ENCODE results near the gene CLDN3. TPM values are rescaled to one million over a fixed set of nuclear protein-coding genes. Genes with fewer than 3 reads are reported as not detected.

CLDN3 gene
- polyA plus RNA-seq, 1 donor from 2014 or later = not detected

GRCh38 chr7:73736885-73737284, 33.2 kb downstream of the CLDN3 start:
- Histone ChIP-seq H4K20me1 (ENCODE audit: insufficient read depth) (no peaks in the 10 kb centered on the region), H3K9me2 (ENCODE audit: insufficient read depth, low read length) (no peaks in the 10 kb centered on the region), H3K9ac (ENCODE audit: low read length) (no peak overlapping the region)

GRCh38 chr7:73735528-73735905, 34.6 kb downstream of the CLDN3 start:
- H2AFZ ChIP-seq (ENCODE audit: low read depth, low read length) = no peak overlapping the region
- no peaks in the 10 kb centered on the region for H3F3A ChIP-seq (ENCODE audit: insufficient read depth, low read length, poor library complexity, severe bottlenecking)
- H3K4me3 ChIP-seq (ENCODE audit: low read length) = no peak overlapping the region
- no peaks in the 10 kb centered on the region for H3K36me3 ChIP-seq (ENCODE audit: insufficient read depth, low read length)
- H3K27me3 ChIP-seq (ENCODE audit: insufficient read depth, low read depth, low read length) = no peaks in the 10 kb centered on the region
- H3K79me2 ChIP-seq (replicated peaks; ENCODE audit: insufficient read depth, low read length) = no peaks in the 10 kb centered on the region
- H3K9ac ChIP-seq (ENCODE audit: low read length) = no peak overlapping the region
- no peaks in the 10 kb centered on the region for H3K9me2 ChIP-seq (ENCODE audit: insufficient read depth, low read length)
- no peak overlapping the region for H3K27ac ChIP-seq (ENCODE audit: low read length)
- TF ChIP-seq MXI1 (conservative IDR thresholded peaks at IDR 0.05; ENCODE audit: poor library complexity, severe bottlenecking) = no peak
- TF ChIP-seq REST (IDR thresholded peaks at IDR 0.05; ENCODE audit: borderline replicate concordance) = no peak
- TF ChIP-seq SMC3 (conservative IDR thresholded peaks at IDR 0.05; ENCODE audit: poor library complexity) = no peak
- no peak for TF ChIP-seq EZH2 (IDR thresholded peaks at IDR 0.05; ENCODE audit: borderline replicate concordance, insufficient read depth, low read length, poor library complexity, severe bottlenecking)
- TF ChIP-seq, protein P1, sequence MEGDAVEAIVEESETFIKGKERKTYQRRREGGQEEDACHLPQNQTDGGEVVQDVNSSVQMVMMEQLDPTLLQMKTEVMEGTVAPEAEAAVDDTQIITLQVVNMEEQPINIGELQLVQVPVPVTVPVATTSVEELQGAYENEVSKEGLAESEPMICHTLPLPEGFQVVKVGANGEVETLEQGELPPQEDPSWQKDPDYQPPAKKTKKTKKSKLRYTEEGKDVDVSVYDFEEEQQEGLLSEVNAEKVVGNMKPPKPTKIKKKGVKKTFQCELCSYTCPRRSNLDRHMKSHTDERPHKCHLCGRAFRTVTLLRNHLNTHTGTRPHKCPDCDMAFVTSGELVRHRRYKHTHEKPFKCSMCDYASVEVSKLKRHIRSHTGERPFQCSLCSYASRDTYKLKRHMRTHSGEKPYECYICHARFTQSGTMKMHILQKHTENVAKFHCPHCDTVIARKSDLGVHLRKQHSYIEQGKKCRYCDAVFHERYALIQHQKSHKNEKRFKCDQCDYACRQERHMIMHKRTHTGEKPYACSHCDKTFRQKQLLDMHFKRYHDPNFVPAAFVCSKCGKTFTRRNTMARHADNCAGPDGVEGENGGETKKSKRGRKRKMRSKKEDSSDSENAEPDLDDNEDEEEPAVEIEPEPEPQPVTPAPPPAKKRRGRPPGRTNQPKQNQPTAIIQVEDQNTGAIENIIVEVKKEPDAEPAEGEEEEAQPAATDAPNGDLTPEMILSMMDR (IDR thresholded peaks at IDR 0.05; ENCODE audit: poor library complexity, severe bottlenecking) = no peak
- no peak for TF ChIP-seq TAF1 (IDR thresholded peaks at IDR 0.05; ENCODE audit: low read depth)
- no peak for TF ChIP-seq RAD21 (conservative IDR thresholded peaks at IDR 0.05)
- no peak for TF ChIP-seq EP300 (conservative IDR thresholded peaks at IDR 0.05; ENCODE audit: poor library complexity, severe bottlenecking)
- no peak for TF ChIP-seq POLR2AphosphoS5 (IDR thresholded peaks at IDR 0.05)
- no peaks in the 10 kb centered on the region for H3K9me3 ChIP-seq (ENCODE audit: low read length)
- no peaks in the 10 kb centered on the region for H4K20me1 ChIP-seq (ENCODE audit: insufficient read depth)
- no peak overlapping the region for H3K4me2 ChIP-seq (ENCODE audit: low read length)

More at GRCh38 chr7:73736885-73737284, 33.2 kb downstream of the CLDN3 start:
- Histone ChIP-seq H3K36me3 (ENCODE audit: insufficient read depth, low read length) (no peaks in the 10 kb centered on the region), H3K4me3 (ENCODE audit: low read length) (no peak overlapping the region), H2AFZ (ENCODE audit: low read depth, low read length) (no peak overlapping the region), H3K79me2 (replicated peaks; ENCODE audit: insufficient read depth, low read length) (no peaks in the 10 kb centered on the region), H3K27ac (ENCODE audit: low read length) (no peak overlapping the region), H3K9me3 (ENCODE audit: low read length) (no peaks in the 10 kb centered on the region), H3K27me3 (ENCODE audit: insufficient read depth, low read depth, low read length) (no peaks in the 10 kb centered on the region), H3F3A (ENCODE audit: insufficient read depth, low read length, poor library complexity, severe bottlenecking) (no peaks in the 10 kb centered on the region), H3K4me2 (ENCODE audit: low read length) (no peak overlapping the region)
- TF ChIP-seq RAD21 (conservative IDR thresholded peaks at IDR 0.05) = no peak
- TF ChIP-seq, protein P1 (IDR thresholded peaks at IDR 0.05; ENCODE audit: poor library complexity, severe bottlenecking) = no peak
- no peak for TF ChIP-seq REST (IDR thresholded peaks at IDR 0.05; ENCODE audit: borderline replicate concordance)
- TF ChIP-seq POLR2AphosphoS5 (IDR thresholded peaks at IDR 0.05) = no peak
- no peak for TF ChIP-seq EP300 (conservative IDR thresholded peaks at IDR 0.05; ENCODE audit: poor library complexity, severe bottlenecking)
- TF ChIP-seq EZH2 (IDR thresholded peaks at IDR 0.05; ENCODE audit: borderline replicate concordance, insufficient read depth, low read length, poor library complexity, severe bottlenecking) = no peak
- TF ChIP-seq MXI1 (conservative IDR thresholded peaks at IDR 0.05; ENCODE audit: poor library complexity, severe bottlenecking) = no peak
- no peak for TF ChIP-seq SMC3 (conservative IDR thresholded peaks at IDR 0.05; ENCODE audit: poor library complexity)
- TF ChIP-seq TAF1 (IDR thresholded peaks at IDR 0.05; ENCODE audit: low read depth) = no peak

Data from neural cell (in vitro differentiated cells).